H9 (cell line): ENCODE measurements around the gene PPT1. TPM values are rescaled to one million over a fixed set of nuclear protein-coding genes. Genes with fewer than 3 reads are reported as not detected.

Experiments used
- DNase-seq: peaks from one replicate; pipeline ENCODE4 v3.0.0-alpha.2; 2017
- H2AFZ ChIP-seq: one replicate; pipeline ENCODE4 v1.6.1; 2013; ENCODE audit warnings: mild to moderate bottlenecking, low read length, control low read depth, moderate library complexity
- H2AK5ac ChIP-seq: 2 replicates; pipeline ENCODE4 v1.6.1; 2013; ENCODE audit warnings: low read length, control low read depth, mixed read lengths; ENCODE audit not compliant: insufficient read length
- H2BK120ac ChIP-seq: one replicate; pipeline ENCODE4 v1.6.1; 2013; ENCODE audit warnings: low read depth, mild to moderate bottlenecking, low read length, control low read depth, inconsistent platforms; ENCODE audit not compliant: poor library complexity, severe bottlenecking
- H2BK12ac ChIP-seq: 2 replicates; pipeline ENCODE4 v1.6.1; 2013; ENCODE audit warnings: low read length, control low read depth, mixed read lengths, low read depth; ENCODE audit not compliant: insufficient read length
- H2BK15ac ChIP-seq: 2 replicates; pipeline ENCODE4 v1.6.1; 2013; ENCODE audit warnings: low read depth, low read length, control low read depth
- H2BK20ac ChIP-seq: one replicate; pipeline ENCODE4 v1.6.1; 2013; ENCODE audit warnings: low read depth, mild to moderate bottlenecking, low read length, control low read depth, inconsistent platforms; ENCODE audit not compliant: poor library complexity, severe bottlenecking
- H2BK5ac ChIP-seq: 2 replicates; pipeline ENCODE4 v1.6.1; 2013; ENCODE audit warnings: low read length, control low read depth, mixed read lengths; ENCODE audit not compliant: insufficient read length
- H3K14ac ChIP-seq: 2 replicates; pipeline ENCODE4 v1.6.1; 2013; ENCODE audit warnings: low read length, control low read depth; ENCODE audit not compliant: insufficient read depth
- H3K18ac ChIP-seq: 2 replicates; pipeline ENCODE4 v1.6.1; 2013; ENCODE audit warnings: low read depth, mild to moderate bottlenecking, mixed read lengths, low read length, control low read depth; ENCODE audit not compliant: insufficient read length
- H3K23ac ChIP-seq: 2 replicates; pipeline ENCODE4 v1.6.1; 2013; ENCODE audit warnings: low read length, control low read depth, mixed read lengths, low read depth; ENCODE audit not compliant: insufficient read length
- H3K23me2 ChIP-seq: 2 replicates; pipeline ENCODE4 v1.6.1; 2013; ENCODE audit warnings: low read depth, mild to moderate bottlenecking, mixed read lengths, low read length, control low read depth; ENCODE audit not compliant: insufficient read length, poor library complexity, severe bottlenecking
- H3K27ac ChIP-seq: 2 replicates; pipeline ENCODE4 v1.5.1; 2013; ENCODE audit warnings: low read length, control low read depth, mixed read lengths, low read depth; ENCODE audit not compliant: insufficient read length
- H3K27me3 ChIP-seq: 2 replicates; pipeline ENCODE4 v1.6.1; 2013; ENCODE audit warnings: low read length, control low read depth, inconsistent platforms; ENCODE audit not compliant: insufficient read depth
- H3K4ac ChIP-seq: 2 replicates; pipeline ENCODE4 v1.6.1; 2013; ENCODE audit warnings: low read depth, mild to moderate bottlenecking, control low read depth, inconsistent platforms, low read length, moderate library complexity
- H3K4me1 ChIP-seq: 2 replicates; pipeline ENCODE4 v1.6.1; 2013; ENCODE audit warnings: low read length, control low read depth, inconsistent platforms; ENCODE audit not compliant: insufficient read depth
- H3K4me2 ChIP-seq: 2 replicates; pipeline ENCODE4 v1.6.1; 2013; ENCODE audit warnings: low read length, control low read depth, mixed read lengths; ENCODE audit not compliant: insufficient read length, insufficient read depth
- H3K56ac ChIP-seq: 2 replicates; pipeline ENCODE4 v1.6.1; 2013; ENCODE audit warnings: low read depth, mild to moderate bottlenecking, mixed read lengths, low read length, control low read depth; ENCODE audit not compliant: insufficient read length
- H3K79me1 ChIP-seq: 2 replicates; pipeline ENCODE4 v1.6.1; 2013; ENCODE audit warnings: low read depth, mild to moderate bottlenecking, moderate library complexity, low read length, control low read depth, inconsistent platforms; ENCODE audit not compliant: insufficient read depth, poor library complexity, severe bottlenecking
- H3K79me2 ChIP-seq: 2 replicates; pipeline ENCODE4 v1.6.1; 2013; ENCODE audit warnings: low read length, control low read depth, inconsistent platforms; ENCODE audit not compliant: insufficient read depth
- H3K9ac ChIP-seq: 2 replicates; pipeline ENCODE4 v1.6.1; 2013; ENCODE audit warnings: low read length, control low read depth, mixed read lengths; ENCODE audit not compliant: insufficient read length; ENCODE audit errors: extremely low read depth
- H3K9me3 ChIP-seq: one replicate; pipeline ENCODE4 v1.6.1; 2013; ENCODE audit warnings: low read depth, low read length, inconsistent platforms; ENCODE audit not compliant: control insufficient read depth
- H3T11ph ChIP-seq: one replicate; pipeline ENCODE4 v1.6.1; 2013; ENCODE audit warnings: mild to moderate bottlenecking, low read length, control low read depth, inconsistent platforms
- H4K20me1 ChIP-seq: one replicate; pipeline ENCODE4 v1.6.1; 2013; ENCODE audit not compliant: control insufficient read depth, insufficient read length, insufficient read depth
- H4K5ac ChIP-seq: 2 replicates; pipeline ENCODE4 v1.6.1; 2013; ENCODE audit warnings: low read depth, mild to moderate bottlenecking, mixed read lengths, low read length, control low read depth; ENCODE audit not compliant: insufficient read length
- H4K8ac ChIP-seq: replicated peaks from 2 replicates; pipeline ENCODE4 v1.6.1; 2013; ENCODE audit warnings: low read length, control low read depth, mixed read lengths, low read depth; ENCODE audit not compliant: insufficient read length
- H4K91ac ChIP-seq: 2 replicates; pipeline ENCODE4 v1.6.1; 2013; ENCODE audit warnings: low read depth, mild to moderate bottlenecking, moderate library complexity, mixed read lengths, low read length, control low read depth; ENCODE audit not compliant: insufficient read length
- H3K27ac Mint-ChIP-seq, 3 experiments: 2 replicates in 2 of 3; 3 replicates in 1 of 3; pipeline ENCODE4 v1.8.0; 2020 to 2021; ENCODE audit warnings: mixed read lengths in 3 of 3, mild to moderate bottlenecking in 1 of 3, moderate library complexity in 1 of 3
- H3K27me3 Mint-ChIP-seq: 2 replicates; pipeline ENCODE4 v1.8.0; 2021; ENCODE audit warnings: low read depth, mild to moderate bottlenecking, moderate library complexity, mixed read lengths
- H3K36me3 Mint-ChIP-seq, 3 experiments: 2 replicates in 2 of 3; 3 replicates in 1 of 3; pipeline ENCODE4 v1.8.0; 2020 to 2021; ENCODE audit warnings: low read depth in 3 of 3, mixed read lengths in 3 of 3; ENCODE audit not compliant: insufficient read depth in 1 of 3
- H3K4me1 Mint-ChIP-seq, 2 experiments: 2 replicates each; pipeline ENCODE4 v1.8.0; 2020; ENCODE audit warnings: mixed read lengths in 2 of 2
- H3K4me3 Mint-ChIP-seq, 2 experiments: 2 replicates in 1 of 2; 3 replicates in 1 of 2; pipeline ENCODE4 v1.8.0; 2020 to 2021; ENCODE audit warnings: mild to moderate bottlenecking in 2 of 2, mixed read lengths in 2 of 2, moderate library complexity in 1 of 2
- H3K9me3 Mint-ChIP-seq, 2 experiments: 2 replicates in 1 of 2; 3 replicates in 1 of 2; pipeline ENCODE4 v1.8.0; 2020; ENCODE audit warnings: mild to moderate bottlenecking in 2 of 2, mixed read lengths in 2 of 2, moderate library complexity in 1 of 2
- CTCF ChIP-seq: fragments of 200-600 bp; sonication (generic); conservative IDR thresholded peaks from 3 replicates; pipeline ENCODE4 v1.8.0; 2021; ENCODE audit warnings: antibody characterized with exemption, mild to moderate bottlenecking
- WGBS: extraction: QIAGEN DNeasy Blood & Tissue Kit; methylation state at CpG from one replicate; pipeline ENCODE4 v1.1.7; 2013; ENCODE audit warnings: missing lambda C conversion rate, low lambda C conversion rate, mixed read lengths; ENCODE audit not compliant: insufficient read length; ENCODE audit errors: extremely low coverage; 5-methylcytosine and 5-hydroxymethylcytosine counted together
- total RNA-seq: library from RNA; stranded (reverse); gene quantifications from 2 replicates; pipeline ENCODE4 v1.2.1, GENCODE V29; 2021

Gene PPT1
- total RNA-seq, 1 experiment from 2014 or later, result 109 TPM

DNA sequence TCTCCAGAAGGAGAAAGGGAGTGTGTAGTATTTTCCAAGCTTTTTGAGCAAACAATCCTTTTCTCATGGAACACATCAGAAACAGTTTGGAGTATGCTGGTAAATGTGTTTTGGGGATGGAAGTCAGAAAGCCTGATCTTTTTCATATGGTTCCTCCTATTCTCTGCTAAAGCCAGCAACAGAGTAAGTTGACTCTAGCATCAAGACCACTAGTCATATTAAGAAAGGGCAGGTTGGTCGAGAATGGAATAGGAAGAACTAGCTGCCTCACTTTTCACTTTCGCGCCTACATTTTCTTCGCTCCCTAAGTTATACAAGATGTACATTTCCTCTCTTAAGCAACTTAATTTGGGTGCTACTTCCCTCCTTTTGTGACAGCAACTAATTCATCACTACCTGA, 24.0 kb downstream of the PPT1 start:
- Histone ChIP-seq H2BK12ac (no peak overlapping the region), H2BK15ac (no peak overlapping the region), H3K23ac (no peak overlapping the region), H3K18ac (no peak overlapping the region), H4K5ac (no peak overlapping the region), H4K20me1 (no peaks in the 10 kb centered on the region), H3K9me3 (no peaks in the 10 kb centered on the region), H3K4me1 (no peaks in the 10 kb centered on the region), H2BK5ac (no peak overlapping the region), H3K27me3 (no peaks in the 10 kb centered on the region), H3K4me2 (no peak overlapping the region), H3T11ph (no peak overlapping the region), H3K56ac (no peak overlapping the region), H2BK20ac (no peak overlapping the region), H2AFZ (no peak overlapping the region), H4K8ac (no peak overlapping the region), H4K91ac (no peak overlapping the region), H3K79me2 (no peaks in the 10 kb centered on the region), H3K14ac (no peak overlapping the region), H3K23me2 (no peaks in the 10 kb centered on the region), H3K4ac (no peak overlapping the region), H2AK5ac (no peak overlapping the region), H2BK120ac (no peak overlapping the region), H3K27ac (no peak overlapping the region), H3K79me1 (no peaks in the 10 kb centered on the region), H3K9ac (no peak overlapping the region)
- peaks cover 29 to 78% (median 62%) of the 10 kb centered on the region in 3 experiments; a peak in 6 of 7 replicates for H3K36me3 Mint-ChIP-seq
- no peaks in the 10 kb centered on the region for H3K27me3 Mint-ChIP-seq
- no peak overlapping the region for H3K27ac Mint-ChIP-seq
- no peaks in the 10 kb centered on the region for H3K9me3 Mint-ChIP-seq
- WGBS, result no CpG with 5 or more reads among the region's 4 CpGs
- H3K4me3 Mint-ChIP-seq, result no peak overlapping the region
- no peak for TF ChIP-seq CTCF
- DNase-seq, result no peak
- H3K4me1 Mint-ChIP-seq, result no peaks in the 10 kb centered on the region
